Thymus (tissue), 11 donors: ENCODE results near the gene RACGAP1. TPM values are rescaled to one million over a fixed set of nuclear protein-coding genes. Genes with fewer than 3 reads are reported as not detected.

Source experiments
- DNase-seq, 9 donors: peaks; one replicate each; pipeline ENCODE4 v3.0.0-alpha.2; 2013; ENCODE audit warnings: low spot score in 9 of 9, low read depth in 6 of 9, missing footprints in 1 of 9
- H3K27ac ChIP-seq, 2 donors: one replicate each; pipeline ENCODE4 v1.5.1; 2013; ENCODE audit warnings: control low read depth in 1 of 2, low read depth in 1 of 2, low read length in 1 of 2, mild to moderate bottlenecking in 1 of 2, moderate library complexity in 1 of 2
- H3K27me3 ChIP-seq, 2 donors: one replicate each; pipeline ENCODE4 v1.5.1; 2013; ENCODE audit warnings: low read length in 1 of 2; ENCODE audit not compliant: control insufficient read depth in 2 of 2, insufficient read depth in 1 of 2
- H3K36me3 ChIP-seq, 2 donors: one replicate each; pipeline ENCODE4 v1.5.1; 2013; ENCODE audit warnings: low read length in 1 of 2, mild to moderate bottlenecking in 1 of 2, moderate library complexity in 1 of 2; ENCODE audit not compliant: control insufficient read depth in 2 of 2, insufficient read depth in 2 of 2
- H3K4me1 ChIP-seq, 2 donors: one replicate each; pipeline ENCODE4 v1.5.1; 2013; ENCODE audit warnings: low read length in 2 of 2; ENCODE audit not compliant: control insufficient read depth in 2 of 2, insufficient read depth in 2 of 2
- H3K4me3 ChIP-seq, 2 donors: one replicate each; pipeline ENCODE4 v1.5.1; 2013; ENCODE audit warnings: low read length in 2 of 2, control low read depth in 1 of 2, mild to moderate bottlenecking in 1 of 2
- H3K9me3 ChIP-seq, 2 donors: one replicate each; pipeline ENCODE4 v1.5.1; 2013; ENCODE audit warnings: low read length in 1 of 2, mild to moderate bottlenecking in 1 of 2; ENCODE audit not compliant: control insufficient read depth in 2 of 2, insufficient read depth in 1 of 2
- WGBS: extraction: QIAGEN DNeasy Blood & Tissue Kit; methylation state at CpG from one replicate; pipeline ENCODE4 v1.1.7; 2013; 5-methylcytosine and 5-hydroxymethylcytosine counted together
- polyA plus RNA-seq: library from polyadenylated mRNA; stranded (reverse); fragments of 200-250 nt; gene quantifications from one replicate; pipeline ENCODE4 v1.2.3, GENCODE V29; 2013
- total RNA-seq: library from RNA; stranded (reverse); fragments of 120-200 nt; gene quantifications from one replicate; pipeline ENCODE4 v1.2.4, GENCODE V29; 2013
- donor health status: healthy.

RACGAP1 gene
- total and polyA plus RNA-seq, 2 donors = 9.2 to 50.1 TPM

DNA sequence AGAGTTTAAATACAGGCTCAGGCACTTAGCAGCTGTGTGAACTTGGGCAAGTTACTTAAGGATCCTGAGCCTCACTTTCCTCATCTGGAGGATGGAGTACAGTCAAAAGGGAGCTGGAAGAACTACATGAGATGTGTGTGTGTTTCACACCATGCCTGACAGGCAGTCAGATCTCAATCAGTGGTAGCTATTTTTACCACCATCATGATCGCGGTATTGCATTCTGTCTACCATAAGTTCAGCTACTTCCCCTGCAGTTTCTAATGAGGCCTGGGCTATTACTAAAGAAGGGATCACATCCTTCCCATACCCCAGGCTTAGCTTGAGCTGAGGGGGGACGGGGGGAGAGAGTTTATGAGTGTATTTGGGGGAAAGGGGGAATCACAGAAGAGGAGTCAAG, 45.5 kb downstream of the RACGAP1 start:
- Histone ChIP-seq H3K4me3 (no peak overlapping the region), H3K27me3 (peaks cover 0 to 4% of the 10 kb centered on the region in 2 donors), H3K4me1 (no peaks in the 10 kb centered on the region), H3K9me3 (no peaks in the 10 kb centered on the region), H3K27ac (no peak overlapping the region), H3K36me3 (peaks cover 2 to 5% of the 10 kb centered on the region in 2 donors)
- no peak for DNase-seq
- WGBS = 92% methylated on average over 3 of the region's 3 CpGs

DNA sequence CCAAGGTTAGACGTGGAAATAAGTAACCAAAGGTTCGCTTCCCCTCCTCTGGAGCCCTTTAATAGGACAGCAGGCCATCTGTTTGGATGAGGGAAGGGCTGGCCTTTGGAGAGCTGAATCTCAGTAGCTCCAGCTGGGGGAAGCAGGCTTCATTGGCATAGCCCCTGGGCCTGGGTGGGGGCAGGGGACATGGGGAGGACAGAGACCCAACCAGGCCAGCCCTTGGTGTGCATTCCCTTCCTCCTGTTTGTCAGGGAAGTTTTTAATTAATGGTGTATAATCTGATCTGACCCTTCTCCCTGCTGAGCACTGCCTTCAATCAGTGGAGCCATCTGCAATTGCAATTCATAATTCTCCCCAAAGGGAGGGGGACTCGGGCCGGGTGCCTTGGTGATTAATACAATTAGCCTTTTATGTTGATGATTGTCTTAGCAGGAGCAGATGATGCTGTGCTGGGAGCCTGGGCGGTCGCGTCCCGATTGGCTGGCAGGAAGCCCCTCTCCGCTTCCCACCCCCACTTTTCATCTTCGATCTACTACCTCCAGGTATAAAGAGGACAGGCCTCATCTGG, 46.2 kb downstream of the RACGAP1 start:
- H3K4me3 ChIP-seq = no peak overlapping the region
- peaks cover 0 to 4% of the 10 kb centered on the region in 2 donors for H3K27me3 ChIP-seq
- H3K36me3 ChIP-seq = peaks cover 0 to 4% of the 10 kb centered on the region in 2 donors
- 97% methylated on average over 10 of the region's 10 CpGs for WGBS
- DNase-seq = no peak
- no peaks in the 10 kb centered on the region for H3K4me1 ChIP-seq
- H3K9me3 ChIP-seq = no peaks in the 10 kb centered on the region
- H3K27ac ChIP-seq = no peak overlapping the region

DNA sequence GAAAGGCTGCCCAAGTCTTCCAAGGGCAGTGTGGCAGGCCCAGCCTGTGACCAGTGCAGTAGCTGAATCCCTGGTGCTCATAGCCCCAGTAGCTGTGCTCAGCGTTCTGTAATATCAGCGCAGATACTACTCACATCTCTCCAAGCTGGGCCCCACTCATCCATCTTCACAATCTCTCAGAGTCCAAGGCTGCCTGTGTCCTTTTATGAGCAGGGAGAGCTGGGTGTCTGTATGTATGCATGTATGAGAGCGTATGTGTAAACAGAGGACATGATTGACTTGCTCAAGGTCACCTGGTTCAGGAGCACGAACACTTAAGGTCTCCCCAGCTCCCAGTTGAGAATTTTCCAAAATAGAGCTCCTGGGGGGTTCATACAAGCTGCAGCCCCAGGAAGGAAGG, 47.2 kb downstream of the RACGAP1 start:
- no peak overlapping the region for H3K4me3 ChIP-seq
- H3K36me3 ChIP-seq = no peaks in the 10 kb centered on the region
- peaks cover 0 to 4% of the 10 kb centered on the region in 2 donors for H3K27me3 ChIP-seq
- no peaks in the 10 kb centered on the region for H3K9me3 ChIP-seq
- 97% methylated on average over 4 of the region's 4 CpGs for WGBS
- H3K27ac ChIP-seq = no peak overlapping the region
- DNase-seq = no peak
- no peaks in the 10 kb centered on the region for H3K4me1 ChIP-seq

DNA sequence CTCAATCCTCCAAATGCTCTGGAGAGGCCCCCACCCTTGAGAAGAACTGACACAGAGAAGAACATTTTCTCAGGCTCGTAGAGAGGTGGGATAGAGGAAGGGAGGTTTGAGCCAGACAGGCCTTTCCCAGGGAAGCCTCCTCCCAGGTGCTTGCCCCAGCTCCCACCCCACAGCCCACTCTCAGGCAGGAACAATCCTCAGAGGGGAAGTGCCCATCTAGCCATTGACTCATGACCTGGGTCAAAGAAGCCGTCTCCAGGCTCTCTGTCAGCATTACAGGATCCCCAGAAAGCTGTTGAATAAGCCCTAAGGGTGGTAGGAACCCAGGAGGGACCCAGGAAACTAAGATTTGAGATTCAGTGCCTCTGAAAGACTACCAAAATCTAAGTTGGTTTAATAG, 48.7 kb downstream of the RACGAP1 start:
- 91% methylated on average over 2 of the region's 2 CpGs for WGBS
- Histone ChIP-seq H3K4me3 (no peak overlapping the region), H3K36me3 (no peaks in the 10 kb centered on the region), H3K4me1 (no peaks in the 10 kb centered on the region), H3K27ac (no peak overlapping the region), H3K27me3 (peaks cover 0 to 8% of the 10 kb centered on the region in 2 donors), H3K9me3 (no peaks in the 10 kb centered on the region)
- DNase-seq = no peak

DNA sequence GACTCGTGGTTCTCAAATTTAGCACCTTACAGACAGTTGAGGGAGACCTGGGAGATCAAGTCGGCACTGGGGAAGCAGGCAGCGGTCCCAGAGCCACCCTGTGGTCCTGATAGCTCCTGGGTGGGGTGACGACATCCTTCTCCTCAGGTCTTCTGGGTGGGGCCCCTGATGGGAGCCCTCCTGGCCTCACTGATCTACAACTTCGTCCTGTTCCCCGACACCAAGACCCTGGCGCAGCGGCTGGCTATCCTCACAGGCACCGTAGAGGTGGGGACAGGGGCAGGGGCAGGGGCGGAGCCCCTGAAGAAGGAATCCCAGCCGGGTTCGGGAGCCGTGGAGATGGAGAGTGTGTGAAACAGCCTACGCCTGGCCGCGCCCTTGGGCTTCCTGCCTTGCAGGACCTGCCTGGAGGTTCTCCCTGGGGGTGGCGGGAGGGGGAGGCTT, 50.0 kb downstream of the RACGAP1 start:
- DNase-seq = no peak
- H3K27me3 ChIP-seq = peaks cover 0 to 20% of the 10 kb centered on the region in 2 donors
- 88% methylated on average over 17 of the region's 17 CpGs for WGBS
- no peaks in the 10 kb centered on the region for H3K36me3 ChIP-seq
- H3K4me1 ChIP-seq = no peaks in the 10 kb centered on the region
- H3K4me3 ChIP-seq = no peak overlapping the region
- H3K27ac ChIP-seq = no peak overlapping the region
- no peaks in the 10 kb centered on the region for H3K9me3 ChIP-seq

DNA sequence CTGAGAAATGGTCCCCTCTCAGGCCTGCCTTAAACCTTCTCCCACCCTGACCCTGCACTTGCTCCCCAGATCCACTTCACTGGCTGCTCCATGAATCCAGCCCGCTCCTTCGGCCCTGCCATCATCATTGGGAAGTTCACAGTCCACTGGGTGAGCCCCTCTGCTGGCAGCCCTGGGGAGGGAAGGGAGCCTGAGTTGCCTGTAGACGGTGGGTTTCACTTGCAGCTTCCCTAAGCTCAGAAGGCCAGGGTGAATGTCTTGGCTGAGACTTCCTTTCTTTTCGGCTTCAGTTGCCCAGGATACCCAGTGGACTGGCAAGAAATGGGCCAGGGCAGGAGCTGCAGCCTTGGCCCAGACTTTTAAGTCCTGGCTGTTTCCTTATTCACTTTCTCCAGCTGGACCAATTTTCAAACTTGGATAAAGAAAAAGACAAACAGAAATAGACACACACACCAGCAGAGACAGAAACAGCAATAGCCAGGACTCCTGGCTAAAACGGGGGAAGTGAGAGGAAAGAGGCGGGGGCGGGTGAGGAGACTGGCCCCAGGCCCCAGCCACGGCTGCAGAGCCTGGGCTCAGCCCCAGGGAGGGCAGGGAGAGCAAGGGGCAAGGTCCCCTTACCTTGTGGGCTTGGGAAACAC, 50.5 kb downstream of the RACGAP1 start:
- Histone ChIP-seq H3K27ac (no peak overlapping the region), H3K27me3 (peaks cover 0 to 25% of the 10 kb centered on the region in 2 donors), H3K4me3 (no peak overlapping the region), H3K4me1 (no peaks in the 10 kb centered on the region), H3K9me3 (no peaks in the 10 kb centered on the region), H3K36me3 (no peaks in the 10 kb centered on the region)
- WGBS = 88% methylated on average over 8 of the region's 8 CpGs
- no peak for DNase-seq

DNA sequence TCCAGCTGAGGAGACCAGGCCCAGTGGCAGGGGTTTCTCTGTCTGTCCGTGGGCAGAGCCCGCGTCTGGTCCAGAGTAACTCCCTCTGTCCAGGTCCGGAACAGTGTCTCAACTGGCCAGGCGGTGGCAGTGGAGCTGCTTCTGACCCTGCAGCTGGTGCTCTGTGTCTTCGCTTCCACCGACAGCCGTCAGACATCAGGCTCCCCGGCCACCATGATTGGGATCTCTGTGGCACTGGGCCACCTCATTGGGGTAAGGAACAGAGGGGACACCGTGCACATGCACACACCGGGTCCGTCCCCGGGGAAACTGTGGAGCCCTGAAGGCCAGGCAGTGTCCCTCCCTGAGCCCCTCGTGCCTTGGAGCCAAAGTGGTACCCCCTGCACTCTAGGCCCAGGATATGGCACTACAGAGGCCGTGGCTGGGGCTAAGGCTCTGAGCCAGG, 51.0 kb downstream of the RACGAP1 start:
- Histone ChIP-seq H3K27ac (no peak overlapping the region), H3K4me1 (no peaks in the 10 kb centered on the region), H3K4me3 (no peak overlapping the region), H3K27me3 (peaks cover 0 to 31% of the 10 kb centered on the region in 2 donors), H3K9me3 (no peaks in the 10 kb centered on the region), H3K36me3 (no peaks in the 10 kb centered on the region)
- 96% methylated on average over 15 of the region's 15 CpGs for WGBS
- no peak for DNase-seq

DNA sequence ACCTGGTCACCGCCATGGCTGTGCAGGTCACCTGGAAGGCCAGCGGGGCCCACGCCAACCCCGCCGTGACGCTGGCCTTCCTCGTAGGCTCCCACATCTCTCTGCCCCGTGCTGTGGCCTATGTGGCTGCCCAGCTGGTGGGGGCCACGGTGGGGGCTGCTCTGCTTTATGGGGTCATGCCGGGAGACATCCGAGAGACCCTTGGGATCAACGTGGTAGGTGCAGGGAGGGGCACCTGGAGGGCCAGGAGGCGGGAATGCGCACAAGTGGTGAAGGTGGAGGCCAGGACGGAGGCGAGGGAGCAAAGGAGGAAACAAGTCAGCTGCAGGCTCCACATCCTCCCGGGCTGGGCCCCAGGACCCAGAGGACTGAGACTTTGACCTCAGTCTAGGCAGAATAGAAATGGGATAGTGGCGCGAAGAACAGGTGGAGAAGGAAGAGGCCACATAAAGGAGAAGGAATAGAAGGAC, 51.9 kb downstream of the RACGAP1 start:
- H3K36me3 ChIP-seq = no peaks in the 10 kb centered on the region
- WGBS = 94% methylated on average over 19 of the region's 19 CpGs
- DNase-seq = no peak
- H3K4me1 ChIP-seq = no peaks in the 10 kb centered on the region
- peaks cover 0 to 39% of the 10 kb centered on the region in 2 donors for H3K27me3 ChIP-seq
- H3K4me3 ChIP-seq = no peak overlapping the region
- no peaks in the 10 kb centered on the region for H3K9me3 ChIP-seq
- H3K27ac ChIP-seq = no peak overlapping the region

DNA sequence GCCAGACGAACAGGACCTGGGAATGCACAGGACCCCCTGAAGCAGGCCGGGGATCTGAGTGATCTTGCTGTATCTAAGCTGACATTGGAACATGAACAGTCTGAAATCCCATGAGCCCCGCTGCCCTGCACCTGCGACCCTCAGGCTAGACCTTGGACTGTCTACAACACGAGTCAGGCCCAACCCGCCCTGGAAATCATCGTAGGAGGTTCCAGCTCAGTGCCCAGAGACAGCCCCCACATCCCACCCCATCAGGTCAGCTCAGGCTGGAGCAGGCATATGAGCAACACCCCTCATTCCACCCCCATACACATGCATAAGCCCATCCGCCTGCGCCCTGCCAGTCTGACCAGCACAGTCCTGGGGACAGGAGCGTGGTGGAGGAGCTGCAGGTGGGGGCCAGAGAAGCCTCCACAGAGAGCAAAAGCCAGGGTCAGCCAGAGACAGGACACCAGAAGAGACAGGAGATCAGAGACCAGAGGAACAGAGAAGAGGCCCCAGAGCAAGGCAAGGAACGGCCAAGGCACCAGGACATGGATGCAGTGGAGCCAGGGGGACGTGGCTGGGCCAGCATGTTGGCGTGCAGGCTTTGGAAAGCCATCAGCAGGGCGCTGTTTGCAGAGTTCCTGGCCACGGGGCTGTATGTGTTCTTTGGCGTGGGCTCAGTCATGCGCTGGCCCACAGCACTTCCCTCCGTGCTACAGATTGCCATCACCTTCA, 52.5 kb downstream of the RACGAP1 start, which contains the start of gene AQP6:
AQP6 (plus strand) TSS at position 307 of the 720 bp plus-strand sequence; CDS start at position 534, 227 bp downstream.
- Histone ChIP-seq H3K27ac (no peak within 1 kb of the TSS), H3K27me3 (peaks cover 0 to 45% of the 10 kb centered on the region in 2 donors), H3K4me3 (no peak within 1 kb of the TSS), H3K36me3 (no peaks in the 10 kb centered on the region), H3K9me3 (no peaks in the 10 kb centered on the region), H3K4me1 (peaks cover 0 to 2% of the 10 kb centered on the region in 2 donors)
- 96% methylated on average over 18 of the region's 18 CpGs for WGBS
- no peak for DNase-seq
